Pancreas (tissue), 10 donors: ENCODE measurements around the gene APOC3. TPM values are rescaled to one million over a fixed set of nuclear protein-coding genes. Genes with fewer than 3 reads are reported as not detected.

Experiments
- ATAC-seq, 4 donors: fragments of 200-7000 bp; cut with Tn5 transposase; one replicate each; pipeline versions ENCODE4 v1.8.0 to v1.9.1; 2020; ENCODE audit warnings: mild to moderate bottlenecking in 4 of 4, moderate library complexity in 4 of 4
- DNase-seq, 6 donors: peaks; one replicate each; pipeline ENCODE4 v3.0.0-alpha.2; 2020
- FAIRE-seq: peaks from 2 replicates; lab custom pipeline; 2012; peaks lifted over from hg19 to GRCh38; lab: Jason Lieb, UNC
- H3K27ac ChIP-seq, 4 donors: fragments of 200-600 bp; sonication (generic); 1 replicate in 3 of 4; 2 replicates in 1 of 4; pipeline versions ENCODE4 v1.5.0 to v1.8.0; 2020
- H3K27me3 ChIP-seq, 4 donors: fragments of 200-600 bp; one replicate each; pipeline ENCODE4 v1.8.0; 2021
- H3K36me3 ChIP-seq, 3 donors: fragments of 200-600 bp; sonication (generic) in 1 of 3; one replicate each; pipeline versions ENCODE4 v1.5.0 to v1.8.0; 2020 to 2021
- H3K4me1 ChIP-seq, 3 donors: fragments of 200-600 bp; one replicate each; pipeline ENCODE4 v1.8.0; 2021
- H3K4me3 ChIP-seq, 4 donors: fragments of 200-600 bp; sonication (generic) in 2 of 4; one replicate each; pipeline versions ENCODE4 v1.5.0 to v1.8.0; 2020 to 2021
- H3K9me3 ChIP-seq, 4 donors: fragments of 200-600 bp; one replicate each; pipeline ENCODE4 v1.8.0; 2021
- WGBS, 2 donors: extraction: QIAGEN DNeasy Blood & Tissue Kit; methylation state at CpG; one replicate each; pipeline ENCODE4 v1.1.7; 2013; 5-methylcytosine and 5-hydroxymethylcytosine counted together
- intact Hi-C, 3 donors: fragments of 100-400 bp; cut with DNase I; formaldehyde crosslinking; loops; one replicate each; pipeline versions ENCODE4 v1.11.1 to v1.14.2; 2022
- polyA plus RNA-seq, 2 donors: library from polyadenylated mRNA; stranded (reverse); fragments of 200-250 nt; gene quantifications; one replicate each; pipeline ENCODE4 v1.2.3, GENCODE V29; 2013
- total RNA-seq, 6 donors: library from RNA; stranded (reverse); fragmentation: NEBNext Ultra II Directional in 4 of 6; extraction: Animal tissue kit (Norgen Biotek cat#: 25700) in 4 of 6; gene quantifications; one replicate each; pipeline versions ENCODE4 v1.2.1 to v1.2.4, GENCODE V29; 2021 to 2023
- TF ChIP-seq, protein P1 (sequence below), 4 donors: fragments of 200-600 bp; sonication (generic) in 3 of 4; IDR thresholded peaks; one replicate each; pipeline versions ENCODE4 v1.5.0 to v1.8.0; 2021; ENCODE audit warnings: antibody characterized with exemption in 4 of 4
- donor health status: healthy with polysubstance abuse.
- donor health status: DM: no; HTN: no; CAD: no; lungs with moderate emphysema.
- donor health status: DM: no; HTN: no; CAD: no.
- donor health status: control.
- donor health status: control.
- donor health status: Bipolar disorder and iron deficiency.
- donor health status: DM: yes; HTN: yes; CAD: no.
- donor health status: DM: no; HTN: no; CAD: no.
- donor health status: DM: no; HTN: no; CAD: no.
- donor health status: DM: yes; HTN: yes; CAD: no.

APOC3 gene
- total and polyA plus RNA-seq, 8 donors, result 2.9 to 3.7 TPM; not detected in 6

DNA sequence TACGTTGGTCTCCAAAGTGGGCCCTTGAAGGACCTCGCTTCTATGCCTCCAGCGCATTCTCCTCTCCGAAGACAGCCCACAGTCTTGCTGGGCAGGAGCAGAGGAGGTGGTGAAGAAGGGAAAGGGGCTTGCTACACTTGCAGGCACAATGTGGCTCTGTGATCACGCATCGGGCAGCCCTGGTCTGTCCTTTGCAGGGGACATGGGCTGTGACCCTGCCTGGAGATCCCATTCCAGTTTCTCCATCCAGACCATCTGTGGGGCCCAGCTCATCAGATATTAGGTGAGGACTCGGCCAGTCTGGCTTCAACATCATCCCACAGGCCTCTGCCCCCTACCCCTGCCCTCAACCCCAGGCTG, 6.9 kb downstream of the APOC3 start:
- Histone ChIP-seq H3K36me3 (no peaks in the 10 kb centered on the region), H3K27me3 (no peaks in the 10 kb centered on the region), H3K4me3 (no peak overlapping the region), H3K9me3 (no peaks in the 10 kb centered on the region), H3K4me1 (peaks cover 0 to 10% (median 6%) of the 10 kb centered on the region in 3 donors), H3K27ac (no peak overlapping the region)
- ATAC-seq (no peak), FAIRE-seq (no peak), DNase-seq (peak in 1 of 6 donors; percentile 63)
- 82 to 83% methylated on average over 7 of the region's 7 CpGs for WGBS, 2 donors
- TF ChIP-seq, protein P1, sequence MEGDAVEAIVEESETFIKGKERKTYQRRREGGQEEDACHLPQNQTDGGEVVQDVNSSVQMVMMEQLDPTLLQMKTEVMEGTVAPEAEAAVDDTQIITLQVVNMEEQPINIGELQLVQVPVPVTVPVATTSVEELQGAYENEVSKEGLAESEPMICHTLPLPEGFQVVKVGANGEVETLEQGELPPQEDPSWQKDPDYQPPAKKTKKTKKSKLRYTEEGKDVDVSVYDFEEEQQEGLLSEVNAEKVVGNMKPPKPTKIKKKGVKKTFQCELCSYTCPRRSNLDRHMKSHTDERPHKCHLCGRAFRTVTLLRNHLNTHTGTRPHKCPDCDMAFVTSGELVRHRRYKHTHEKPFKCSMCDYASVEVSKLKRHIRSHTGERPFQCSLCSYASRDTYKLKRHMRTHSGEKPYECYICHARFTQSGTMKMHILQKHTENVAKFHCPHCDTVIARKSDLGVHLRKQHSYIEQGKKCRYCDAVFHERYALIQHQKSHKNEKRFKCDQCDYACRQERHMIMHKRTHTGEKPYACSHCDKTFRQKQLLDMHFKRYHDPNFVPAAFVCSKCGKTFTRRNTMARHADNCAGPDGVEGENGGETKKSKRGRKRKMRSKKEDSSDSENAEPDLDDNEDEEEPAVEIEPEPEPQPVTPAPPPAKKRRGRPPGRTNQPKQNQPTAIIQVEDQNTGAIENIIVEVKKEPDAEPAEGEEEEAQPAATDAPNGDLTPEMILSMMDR (IDR thresholded peaks at IDR 0.05), result no peak
- intact Hi-C loops, result no loop called here

GRCh38 chr11:116837231-116838091, 7.8 kb downstream of the APOC3 start, which contains the start of gene APOA1:
TSS of gene APOA1 (minus strand) at chr11:116837622. CDS start at chr11:116837387, 235 bp downstream.
- Histone ChIP-seq H3K4me1 (peaks cover 0 to 10% (median 0%) of the 10 kb centered on the region in 3 donors), H3K27me3 (no peaks in the 10 kb centered on the region), H3K36me3 (no peaks in the 10 kb centered on the region), H3K27ac (no peak within 1 kb of the TSS), H3K4me3 (no peak within 1 kb of the TSS), H3K9me3 (no peaks in the 10 kb centered on the region)
- no peak for ATAC-seq
- peak in 1 of 6 donors; percentile 69 for DNase-seq
- 77 to 78% methylated on average over 18 to 19 of the region's 19 CpGs for WGBS, 2 donors
- FAIRE-seq, result no peak
- intact Hi-C loops, result loop anchor here in 1 of 3 donors (2.0 kb wide), 1 partner anchor 49 kb away; the partner anchor contains the start of gene ZPR1
- TF ChIP-seq, protein P1 (IDR thresholded peaks at IDR 0.05), result no peak

DNA sequence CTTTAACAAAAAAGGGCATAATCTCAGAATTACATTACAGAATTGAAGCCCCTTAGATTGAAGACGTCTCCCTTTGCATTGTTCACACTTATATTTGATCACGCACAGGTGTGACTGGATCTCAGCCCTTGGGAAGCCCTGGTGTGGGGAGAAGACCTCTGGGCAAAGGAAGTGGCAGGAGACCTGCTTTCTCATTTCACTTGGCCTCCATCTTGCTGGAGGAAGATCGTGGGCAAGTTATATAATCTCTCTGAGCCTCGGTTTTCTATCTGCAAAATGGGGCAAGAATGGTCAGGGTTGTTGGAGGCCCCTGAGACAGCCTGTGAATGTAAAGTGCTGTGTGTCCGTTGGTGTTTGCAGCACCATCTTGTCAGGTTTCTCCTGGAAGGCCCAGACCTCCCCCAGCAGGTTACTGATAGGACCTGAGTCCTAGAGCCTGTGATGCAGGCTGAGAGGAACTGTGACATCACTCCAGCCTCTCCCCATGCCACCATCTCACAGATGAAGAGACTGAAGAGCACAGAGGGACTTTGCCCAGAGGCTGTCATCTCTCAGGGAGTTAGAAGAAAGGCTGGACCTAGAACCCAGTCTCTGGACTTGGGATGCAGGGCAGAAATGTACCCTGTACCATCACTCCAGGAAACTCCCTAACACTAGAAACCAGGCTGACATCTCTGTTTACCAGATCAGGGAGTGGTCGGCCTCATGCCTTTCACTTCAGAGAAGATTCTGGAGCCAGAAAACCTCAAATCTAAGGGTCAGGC, 8.8 kb downstream of the APOC3 start:
- Histone ChIP-seq H3K27ac (no peak overlapping the region), H3K4me1 (peaks cover 0 to 10% (median 0%) of the 10 kb centered on the region in 3 donors), H3K27me3 (no peaks in the 10 kb centered on the region), H3K4me3 (no peak overlapping the region), H3K36me3 (no peaks in the 10 kb centered on the region), H3K9me3 (no peaks in the 10 kb centered on the region)
- TF ChIP-seq, protein P1 (IDR thresholded peaks at IDR 0.05), result no peak
- ATAC-seq (no peak), DNase-seq (no peak), FAIRE-seq (no peak)
- 74 to 85% methylated on average over 6 of the region's 6 CpGs for WGBS, 2 donors
- intact Hi-C loops, result loop anchor here in 1 of 3 donors (2.0 kb wide), 1 partner anchor 50 kb away; the partner anchor contains the start of gene ZPR1

GRCh38 chr11:116840224-116840745, 10.6 kb downstream of the APOC3 start:
- ATAC-seq (no peak), DNase-seq (no peak), FAIRE-seq (no peak)
- no peaks in the 10 kb centered on the region for H3K9me3 ChIP-seq
- peaks cover 0 to 7% (median 0%) of the 10 kb centered on the region in 3 donors for H3K36me3 ChIP-seq
- H3K4me3 ChIP-seq, result no peak overlapping the region
- no peaks in the 10 kb centered on the region for H3K27me3 ChIP-seq
- intact Hi-C loops, result no loop called here
- WGBS, 2 donors, result 29 to 38% methylated on average over 6 of the region's 6 CpGs
- H3K4me1 ChIP-seq, result peaks cover 0 to 7% (median 0%) of the 10 kb centered on the region in 3 donors
- H3K27ac ChIP-seq, result no peak overlapping the region
- TF ChIP-seq, protein P1 (IDR thresholded peaks at IDR 0.05), result no peak
